Mammary epithelial cell (primary cell): ENCODE data around the gene MARCHF9.

ENCODE experiments used
- EZH2 ChIP-seq: IDR thresholded peaks from 2 replicates; pipeline ENCODE4 v1.6.1; 2012; ENCODE audit warnings: low read length, inconsistent platforms, borderline replicate concordance
- TF ChIP-seq, protein P1 (sequence below), 2 donors: IDR thresholded peaks in 1 of 2; conservative IDR thresholded peaks in 1 of 2; 2 replicates each; pipeline ENCODE4 v1.5.1; 2011 to 2012; ENCODE audit warnings: inconsistent platforms in 2 of 2, low read length in 2 of 2, mild to moderate bottlenecking in 2 of 2, control low read depth in 1 of 2, low read depth in 1 of 2; ENCODE audit not compliant: insufficient read depth in 1 of 2; ENCODE audit errors: extremely low read depth in 1 of 2

DNA sequence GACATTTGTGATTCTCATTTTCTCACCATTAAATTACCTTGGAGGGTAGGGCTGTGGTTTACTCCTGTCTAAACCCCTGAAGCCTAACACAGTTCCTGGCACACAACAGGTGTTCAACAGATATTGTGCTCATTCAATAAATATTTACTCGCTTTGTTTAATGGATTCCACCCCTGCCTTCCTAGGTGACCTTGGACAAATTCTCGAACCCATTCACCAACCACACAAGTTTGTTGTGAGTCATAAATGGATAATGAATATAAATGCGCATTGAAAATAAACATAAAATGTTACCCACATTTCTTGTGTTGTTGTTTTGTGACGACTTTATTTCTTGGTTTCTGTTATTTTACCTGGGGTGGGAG is 27.3 kb downstream of the MARCHF9 start:
- TF ChIP-seq, protein P1, sequence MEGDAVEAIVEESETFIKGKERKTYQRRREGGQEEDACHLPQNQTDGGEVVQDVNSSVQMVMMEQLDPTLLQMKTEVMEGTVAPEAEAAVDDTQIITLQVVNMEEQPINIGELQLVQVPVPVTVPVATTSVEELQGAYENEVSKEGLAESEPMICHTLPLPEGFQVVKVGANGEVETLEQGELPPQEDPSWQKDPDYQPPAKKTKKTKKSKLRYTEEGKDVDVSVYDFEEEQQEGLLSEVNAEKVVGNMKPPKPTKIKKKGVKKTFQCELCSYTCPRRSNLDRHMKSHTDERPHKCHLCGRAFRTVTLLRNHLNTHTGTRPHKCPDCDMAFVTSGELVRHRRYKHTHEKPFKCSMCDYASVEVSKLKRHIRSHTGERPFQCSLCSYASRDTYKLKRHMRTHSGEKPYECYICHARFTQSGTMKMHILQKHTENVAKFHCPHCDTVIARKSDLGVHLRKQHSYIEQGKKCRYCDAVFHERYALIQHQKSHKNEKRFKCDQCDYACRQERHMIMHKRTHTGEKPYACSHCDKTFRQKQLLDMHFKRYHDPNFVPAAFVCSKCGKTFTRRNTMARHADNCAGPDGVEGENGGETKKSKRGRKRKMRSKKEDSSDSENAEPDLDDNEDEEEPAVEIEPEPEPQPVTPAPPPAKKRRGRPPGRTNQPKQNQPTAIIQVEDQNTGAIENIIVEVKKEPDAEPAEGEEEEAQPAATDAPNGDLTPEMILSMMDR (conservative IDR thresholded peaks at IDR 0.05 in 1 of 2, IDR thresholded peaks at IDR 0.05 in 1 of 2; ENCODE audit: extremely low read depth in 1 of 2, insufficient read depth in 1 of 2, low read depth in 1 of 2, low read length in 2 of 2): no peak
- TF ChIP-seq EZH2: no peak
